K562 (cell line): ENCODE data around the gene CKAP5. TPM values are rescaled to one million over a fixed set of nuclear protein-coding genes. Genes with fewer than 3 reads are reported as not detected.
A peak's percentile ranks its signal among the peaks of the same experiment; 100 is the strongest.

Experiments used
- ATAC-seq: fragments of 200-7000 bp; cut with Tn5 transposase; 3 replicates; pipeline ENCODE4 v1.9.1; 2020; ENCODE audit warnings: moderate library complexity
- BruUV-seq: library from RNA; stranded (reverse); fragments of 400-500 nt; replicated peaks from 2 replicates; lab custom pipeline; 2021; lab: Mats Ljungman, UMichigan
- CTCF ChIA-PET: fragments of 300-600 bp; formaldehyde crosslinking; extraction: SDS; loops from one replicate; lab custom pipeline; 2021; ENCODE audit warnings: low intra/inter-chr PET ratio; lab: Yijun Ruan, JAX
- POLR2A ChIA-PET: fragments of 300-600, 350-650 bp; sonication (Branson Sonifier 250); formaldehyde crosslinking; extraction: SDS; loops from one replicate; lab custom pipeline; 2021; ENCODE audit warnings: antibody characterized with exemption, inconsistent platforms; lab: Yijun Ruan, JAX
- DNase-seq, 4 experiments: peaks; one replicate each; pipeline versions ENCODE4 v3.0.0 to v3.0.0-alpha.2; 2011 to 2018; ENCODE audit warnings: low spot score in 3 of 4, mixed read lengths in 3 of 4; ENCODE audit errors: extremely low read depth in 1 of 4
- FAIRE-seq: peaks from 2 replicates; lab custom pipeline; 2011; peaks lifted over from hg19 to GRCh38; lab: Jason Lieb, UNC
- H2AFZ ChIP-seq: 2 replicates; pipeline ENCODE4 v1.6.0; 2011; ENCODE audit warnings: low read depth, low read length, control low read depth, inconsistent platforms
- H3K27ac ChIP-seq: fragments of 200-600 bp; 3 replicates; pipeline ENCODE4 v1.8.0; 2011; ENCODE audit warnings: low read depth, mild to moderate bottlenecking, control low read depth, inconsistent platforms, low read length, moderate library complexity, mixed read lengths; ENCODE audit errors: extremely low read depth
- H3K27me3 ChIP-seq, 2 experiments: fragments of 300-600 bp in 1 of 2; 2 replicates in 1 of 2; 3 replicates in 1 of 2; pipeline versions ENCODE4 v1.6.0 to v1.8.0; 2011; ENCODE audit warnings: inconsistent platforms in 2 of 2, low read length in 2 of 2, mild to moderate bottlenecking in 1 of 2, mixed read lengths in 1 of 2, moderate library complexity in 1 of 2; ENCODE audit not compliant: control insufficient read depth in 2 of 2, insufficient read depth in 2 of 2
- H3K36me3 ChIP-seq: fragments of 300-600 bp; 3 replicates; pipeline ENCODE4 v1.8.0; 2011; ENCODE audit warnings: mild to moderate bottlenecking, low read length, inconsistent platforms; ENCODE audit not compliant: control insufficient read depth, insufficient read depth
- H3K4me1 ChIP-seq, 2 experiments: fragments of 200-600 bp in 1 of 2; replicated peaks in 1 of 2; 2 replicates in 1 of 2; 3 replicates in 1 of 2; pipeline versions ENCODE4 v1.5.1 to v1.8.0; 2011; ENCODE audit warnings: inconsistent platforms in 2 of 2, low read length in 2 of 2, mild to moderate bottlenecking in 1 of 2, mixed read lengths in 1 of 2, moderate library complexity in 1 of 2; ENCODE audit not compliant: control insufficient read depth in 2 of 2, insufficient read depth in 2 of 2
- H3K4me2 ChIP-seq: 2 replicates; pipeline ENCODE4 v1.6.1; 2011; ENCODE audit warnings: low read length, control low read depth, inconsistent platforms, mixed read lengths; ENCODE audit not compliant: insufficient read depth
- H3K4me3 ChIP-seq: fragments of 200-600 bp; sonication (generic), shearing (Covaris generic); 2 replicates; pipeline ENCODE4 v1.5.1; 2016; ENCODE audit warnings: control low read depth, inconsistent platforms
- H3K79me2 ChIP-seq: fragments of 200-600 bp; 3 replicates; pipeline ENCODE4 v1.8.0; 2011; ENCODE audit warnings: low read length, inconsistent platforms; ENCODE audit not compliant: control insufficient read depth, insufficient read depth
- H3K9ac ChIP-seq, 2 experiments: 2 replicates each; pipeline versions ENCODE4 v1.6.0 to v1.6.1; 2011; ENCODE audit warnings: low read depth in 2 of 2, low read length in 2 of 2, control low read depth in 1 of 2, inconsistent platforms in 1 of 2, mild to moderate bottlenecking in 1 of 2, mixed read lengths in 1 of 2; ENCODE audit not compliant: insufficient read depth in 1 of 2
- H3K9me1 ChIP-seq: one replicate; pipeline ENCODE4 v1.6.0; 2011; ENCODE audit warnings: inconsistent platforms, mild to moderate bottlenecking, low read length, moderate library complexity; ENCODE audit not compliant: control insufficient read depth, insufficient read depth
- H3K9me3 ChIP-seq: replicated peaks from 2 replicates; pipeline ENCODE4 v1.5.1; 2011; ENCODE audit warnings: low read depth, low read length, inconsistent platforms; ENCODE audit not compliant: control insufficient read depth, insufficient read depth
- H4K20me1 ChIP-seq: replicated peaks from 2 replicates; pipeline ENCODE4 v1.6.1; 2011; ENCODE audit warnings: low read length, inconsistent platforms, mixed read lengths; ENCODE audit not compliant: control insufficient read depth, insufficient read depth
- CBFB ChIP-seq: sonication (generic); formaldehyde crosslinking; IDR thresholded peaks from 2 replicates; pipeline ENCODE4 v1.4.0; 2020; ENCODE audit warnings: mild to moderate bottlenecking, missing genetic modification reagents
- CEBPG ChIP-seq, 3 experiments: fragments of 200-800 bp in 1 of 3; sonication (Bioruptor generic) in 1 of 3; sonication (generic) in 1 of 3; formaldehyde crosslinking in 1 of 3; IDR thresholded peaks in 2 of 3; conservative IDR thresholded peaks in 1 of 3; 2 replicates each; pipeline versions ENCODE4 v1.6.1 to v1.8.0; 2016 to 2022; ENCODE audit warnings: missing compliant biosample characterization in 2 of 3, missing genetic modification characterization in 2 of 3, mild to moderate bottlenecking in 1 of 3, missing genetic modification reagents in 1 of 3
- GABPA ChIP-seq: fragments of 200-800 bp; sonication (Bioruptor generic); conservative IDR thresholded peaks from 2 replicates; pipeline ENCODE4 v1.6.1; 2016; ENCODE audit warnings: low read depth, missing genetic modification characterization, missing compliant biosample characterization
- MCM5 ChIP-seq: fragments of 450-650 bp; IDR thresholded peaks from 2 replicates; pipeline ENCODE4 v1.6.1; 2016; ENCODE audit warnings: low read depth
- MTA2 ChIP-seq: fragments of 450-650 bp; IDR thresholded peaks from 2 replicates; pipeline ENCODE4 v1.6.1; 2016; ENCODE audit warnings: low read depth
- RBBP5 ChIP-seq: fragments of 200-600 bp; sonication (generic); IDR thresholded peaks from 2 replicates; pipeline ENCODE4 v1.6.1; 2012; ENCODE audit warnings: borderline replicate concordance, mild to moderate bottlenecking, low read length, control low read depth, inconsistent platforms; ENCODE audit not compliant: insufficient read depth, poor library complexity, severe bottlenecking
- RBM14 ChIP-seq: fragments of 200-400 bp; formaldehyde crosslinking; IDR thresholded peaks from 2 replicates; pipeline ENCODE4 v1.6.1; 2018; ENCODE audit warnings: low read depth, mild to moderate bottlenecking, low read length, moderate library complexity, borderline replicate concordance; ENCODE audit not compliant: insufficient read depth
- SIX5 ChIP-seq, 2 experiments: IDR thresholded peaks; 2 replicates each; pipeline ENCODE4 v1.6.1; 2011; ENCODE audit warnings: low read length in 2 of 2, borderline replicate concordance in 1 of 2, low read depth in 1 of 2, mild to moderate bottlenecking in 1 of 2, moderate library complexity in 1 of 2; ENCODE audit not compliant: insufficient read depth in 1 of 2
- SMARCA5 ChIP-seq: fragments of 450-650 bp; IDR thresholded peaks from 2 replicates; pipeline ENCODE4 v1.6.1; 2016
- TAF1 ChIP-seq: IDR thresholded peaks from 2 replicates; pipeline ENCODE4 v1.6.1; 2011; ENCODE audit warnings: mild to moderate bottlenecking, low read length, moderate library complexity; ENCODE audit not compliant: insufficient read depth, control insufficient read depth, severe bottlenecking; ENCODE audit errors: extremely low read depth
- ZBTB26 ChIP-seq: fragments of 450-650 bp; formaldehyde crosslinking; IDR thresholded peaks from 2 replicates; pipeline ENCODE4 v1.4.0; 2022; ENCODE audit warnings: missing genetic modification characterization
- ZNF232 ChIP-seq: sonication (generic); formaldehyde crosslinking; IDR thresholded peaks from 2 replicates; pipeline ENCODE4 v1.8.0; 2022; ENCODE audit warnings: mild to moderate bottlenecking, missing genetic modification reagents
- WGBS: fragments of 100-300 bp; shearing (Covaris generic); methylation state at CpG from one replicate; pipeline ENCODE4 v1.1.6; 2016; ENCODE audit warnings: low coverage, mixed read lengths; ENCODE audit not compliant: insufficient coverage; ENCODE audit errors: missing lambda C conversion rate; 5-methylcytosine and 5-hydroxymethylcytosine counted together
- in situ Hi-C: fragments of 300-500 bp; cut with MboI; formaldehyde crosslinking; loops from 4 replicates; pipeline ENCODE4 v1.15.0; 2018; ENCODE audit warnings: inconsistent platforms, mixed read lengths
- intact Hi-C: fragments of 100-400 bp; cut with micrococcal nuclease; formaldehyde crosslinking; loops from 2 replicates; pipeline ENCODE4 v1.14.2; 2022
- polyA plus RNA-seq, 8 experiments: library from polyadenylated mRNA; depleted of rRNA in 4 of 8; stranded (reverse) in 5 of 8; unstranded in 3 of 8; fragments of >200 nt; fragmentation: Nextera tagmentation in 2 of 8; fragmentation: Illumina TruSeq in 1 of 8; extraction: Ambion mirVana in 2 of 8; extraction: Trizol in 1 of 8; gene quantifications; 2 replicates each; pipeline versions ENCODE4 v1.2.1 to v1.2.3, GENCODE V29; 2011 to 2014; ENCODE audit warnings: inconsistent platforms in 1 of 8, missing spikeins in 1 of 8
- total RNA-seq, 7 experiments: library from RNA; depleted of rRNA in 6 of 7; stranded (reverse); fragments of >200 nt in 6 of 7; fragmentation: Illumina TruSeq in 2 of 7; extraction: Trizol in 2 of 7; gene quantifications; 2 replicates each; pipeline versions ENCODE4 v1.2.1 to v1.2.3, GENCODE V29; 2011 to 2021; ENCODE audit warnings: low replicate concordance in 1 of 7
- TF ChIP-seq, protein P1 (sequence below): sonication (generic); IDR thresholded peaks from 2 replicates; pipeline ENCODE4 v1.6.1; 2016

CKAP5 gene
- total and polyA plus RNA-seq, 9 of the 15 experiments (the other 6 are each of a cell fraction or from before 2014, with no cell fraction given), result 60.1 to 239 (median 139) TPM

GRCh38 chr11:46835897-46836296, 10.2 kb downstream of the CKAP5 start:
- in situ Hi-C loops, result no loop called here
- H3K79me2 ChIP-seq, result peaks cover 97% of the 10 kb centered on the region
- DNase-seq, result no peak
- H3K4me2 ChIP-seq, result no peak overlapping the region
- H3K9me3 ChIP-seq, result no peaks in the 10 kb centered on the region
- ChIA-PET POLR2A (interaction anchor here (0.6 kb wide), 1 partner anchor 11 kb away, joined by 3 read pairs; no protein-coding TSS in a partner anchor), CTCF (no interaction called here)
- ATAC-seq, result no peak
- peaks cover 24 to 28% of the 10 kb centered on the region in 2 experiments; a peak in 4 of 5 replicates for H3K4me1 ChIP-seq
- no peak for FAIRE-seq
- TF ChIP-seq, protein P1, sequence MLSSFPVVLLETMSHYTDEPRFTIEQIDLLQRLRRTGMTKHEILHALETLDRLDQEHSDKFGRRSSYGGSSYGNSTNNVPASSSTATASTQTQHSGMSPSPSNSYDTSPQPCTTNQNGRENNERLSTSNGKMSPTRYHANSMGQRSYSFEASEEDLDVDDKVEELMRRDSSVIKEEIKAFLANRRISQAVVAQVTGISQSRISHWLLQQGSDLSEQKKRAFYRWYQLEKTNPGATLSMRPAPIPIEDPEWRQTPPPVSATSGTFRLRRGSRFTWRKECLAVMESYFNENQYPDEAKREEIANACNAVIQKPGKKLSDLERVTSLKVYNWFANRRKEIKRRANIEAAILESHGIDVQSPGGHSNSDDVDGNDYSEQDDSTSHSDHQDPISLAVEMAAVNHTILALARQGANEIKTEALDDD, result peak; percentile 69
- no peak for TF ChIP-seq MTA2
- TF ChIP-seq, all 486 proteins: peak for 1
- no peak overlapping the region for H3K9ac ChIP-seq
- H4K20me1 ChIP-seq, result peaks cover 9% of the 10 kb centered on the region; the same call in 1 of the 2 replicates
- BruUV-seq, result no TSS peak
- no peak overlapping the region for H3K27ac ChIP-seq
- H3K27me3 ChIP-seq, result no peaks in the 10 kb centered on the region
- no peak overlapping the region for H2AFZ ChIP-seq
- peaks cover 38% of the 10 kb centered on the region; the same call in 1 of the 3 replicates for H3K36me3 ChIP-seq
- no peaks in the 10 kb centered on the region for H3K9me1 ChIP-seq
- no peak overlapping the region for H3K4me3 ChIP-seq
- WGBS, result 58% methylated on average over 3 of the region's 3 CpGs
- intact Hi-C loops, result no loop called here

DNA sequence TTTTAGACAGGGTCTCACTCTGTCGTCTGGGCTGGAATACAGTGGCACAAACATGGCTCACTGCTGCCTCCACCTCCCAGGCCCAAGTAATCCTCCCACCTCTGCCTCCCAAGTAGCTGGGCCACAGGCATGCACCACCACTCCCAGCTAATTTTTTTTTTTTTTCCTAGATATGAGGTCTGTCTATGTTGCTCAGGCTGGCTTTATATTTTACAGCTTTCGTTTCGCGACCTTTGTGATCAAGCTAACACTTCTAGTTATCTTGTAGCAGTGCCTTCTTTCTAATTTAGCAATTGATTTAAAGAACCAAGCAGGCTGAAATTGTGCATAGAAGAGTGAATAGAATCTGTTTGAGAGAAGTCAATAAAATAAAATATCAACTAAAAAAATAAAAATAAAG, 11.3 kb downstream of the CKAP5 start:
- intact Hi-C loops, result no loop called here
- ATAC-seq (no peak), FAIRE-seq (no peak), DNase-seq (no peak)
- Histone ChIP-seq H2AFZ (no peak overlapping the region), H4K20me1 (peaks cover 9% of the 10 kb centered on the region; the same call in 1 of the 2 replicates), H3K4me2 (no peak overlapping the region), H3K9ac (no peak overlapping the region), H3K79me2 (peaks cover 96% of the 10 kb centered on the region), H3K4me1 (peaks cover 26 to 28% of the 10 kb centered on the region in 2 experiments; a peak in 4 of 5 replicates), H3K9me1 (no peaks in the 10 kb centered on the region), H3K27ac (no peak overlapping the region), H3K9me3 (no peaks in the 10 kb centered on the region), H3K4me3 (no peak overlapping the region), H3K36me3 (peaks cover 33% of the 10 kb centered on the region; the same call in 1 of the 3 replicates), H3K27me3 (no peaks in the 10 kb centered on the region)
- in situ Hi-C loops, result no loop called here
- no TSS peak for BruUV-seq
- WGBS, result 92% methylated on average over 4 of the region's 4 CpGs
- CTCF ChIA-PET, result no interaction called here
- POLR2A ChIA-PET, result interaction anchor here (0.6 kb wide), 1 partner anchor 16 kb away, joined by 3 read pairs; no protein-coding TSS in a partner anchor
- no peak for TF ChIP-seq RBBP5
- no peak for TF ChIP-seq GABPA (tag)
- no peak for TF ChIP-seq SMARCA5
- TF ChIP-seq CEBPG (CRISPR knock-in tag; IDR thresholded peaks at IDR 0.05), result no peak
- TF ChIP-seq CEBPG (tag; conservative IDR thresholded peaks at IDR 0.05 in 1 of 2, IDR thresholded peaks at IDR 0.05 in 1 of 2), result no peak
- no peak for TF ChIP-seq ZBTB26 (CRISPR knock-in tag)
- TF ChIP-seq ZNF232 (CRISPR knock-in tag), result no peak
- TF ChIP-seq RBM14, result no peak
- TF ChIP-seq SIX5 (IDR thresholded peaks at IDR 0.05; ENCODE audit: borderline replicate concordance in 1 of 2, insufficient read depth in 1 of 2, low read depth in 1 of 2, low read length in 2 of 2), result no peak
- TF ChIP-seq TAF1, result no peak
- TF ChIP-seq MCM5, result no peak
- TF ChIP-seq CBFB (CRISPR knock-in tag), result no peak
